ENCODE results near the gene UBE2E2.
"Not testable (repeated sequence)": the region's sequence is repeated elsewhere in the genome, so short reads cannot be mapped to it uniquely, and the experiment has no call there.

The UBE2E2 gene

GRCh38 chr3:23333633-23334032, 130.5 kb downstream of the UBE2E2 start:
- DNase-seq: no peak

- not testable (repeated sequence) for DNase-seq
These were observed 133.7 kb downstream of the UBE2E2 start for GRCh38 chr3:23336853-23337252.

GRCh38 chr3:23341147-23341838, 138.2 kb downstream of the UBE2E2 start:
- DNase-seq: no peak

- no peak for DNase-seq
These were observed 139.2 kb downstream of the UBE2E2 start for GRCh38 chr3:23342343-23342742.

GRCh38 chr3:23343509-23343908, 140.4 kb downstream of the UBE2E2 start:
- no peak for DNase-seq

GRCh38 chr3:23344886-23345285, 141.8 kb downstream of the UBE2E2 start:
- DNase-seq: no peak

GRCh38 chr3:23349444-23349843, 146.3 kb downstream of the UBE2E2 start:
- DNase-seq: not testable (repeated sequence)

GRCh38 chr3:23356169-23356568, 153.0 kb downstream of the UBE2E2 start:
- no peak for DNase-seq

GRCh38 chr3:23356923-23357322, 153.8 kb downstream of the UBE2E2 start:
- no peak for DNase-seq

- DNase-seq: no peak
These were observed 156.0 kb downstream of the UBE2E2 start for GRCh38 chr3:23359116-23359515.

- no peak for DNase-seq
These were observed 161.9 kb downstream of the UBE2E2 start for GRCh38 chr3:23365066-23365465.

GRCh38 chr3:23368731-23369130, 165.6 kb downstream of the UBE2E2 start:
- no peak for DNase-seq

GRCh38 chr3:23372285-23372684, 169.2 kb downstream of the UBE2E2 start:
- DNase-seq: no peak

GRCh38 chr3:23376516-23377248, 173.6 kb downstream of the UBE2E2 start:
- DNase-seq: no peak

GRCh38 chr3:23377928-23378672, 175.0 kb downstream of the UBE2E2 start:
- DNase-seq: no peak

GRCh38 chr3:23383875-23384274, 180.7 kb downstream of the UBE2E2 start:
- DNase-seq: no peak

GRCh38 chr3:23385327-23385726, 182.2 kb downstream of the UBE2E2 start:
- no peak for DNase-seq

- no peak for DNase-seq
These were observed 184.3 kb downstream of the UBE2E2 start for GRCh38 chr3:23387286-23387918.

- DNase-seq: no peak
These were observed 186.0 kb downstream of the UBE2E2 start for GRCh38 chr3:23389089-23389488.

- DNase-seq: no peak
These were observed 186.6 kb downstream of the UBE2E2 start for GRCh38 chr3:23389686-23390085.

GRCh38 chr3:23390446-23390845, 187.3 kb downstream of the UBE2E2 start:
- no peak for DNase-seq

- DNase-seq: no peak
These were observed 187.9 kb downstream of the UBE2E2 start for GRCh38 chr3:23390989-23391553.

- no peak for DNase-seq
These were observed 192.0 kb downstream of the UBE2E2 start for GRCh38 chr3:23395115-23395514.
